Measurements from ENCODE around the gene SH3GL3.

Gene SH3GL3, protein sequence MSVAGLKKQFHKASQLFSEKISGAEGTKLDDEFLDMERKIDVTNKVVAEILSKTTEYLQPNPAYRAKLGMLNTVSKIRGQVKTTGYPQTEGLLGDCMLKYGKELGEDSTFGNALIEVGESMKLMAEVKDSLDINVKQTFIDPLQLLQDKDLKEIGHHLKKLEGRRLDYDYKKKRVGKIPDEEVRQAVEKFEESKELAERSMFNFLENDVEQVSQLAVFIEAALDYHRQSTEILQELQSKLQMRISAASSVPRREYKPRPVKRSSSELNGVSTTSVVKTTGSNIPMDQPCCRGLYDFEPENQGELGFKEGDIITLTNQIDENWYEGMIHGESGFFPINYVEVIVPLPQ

DNA sequence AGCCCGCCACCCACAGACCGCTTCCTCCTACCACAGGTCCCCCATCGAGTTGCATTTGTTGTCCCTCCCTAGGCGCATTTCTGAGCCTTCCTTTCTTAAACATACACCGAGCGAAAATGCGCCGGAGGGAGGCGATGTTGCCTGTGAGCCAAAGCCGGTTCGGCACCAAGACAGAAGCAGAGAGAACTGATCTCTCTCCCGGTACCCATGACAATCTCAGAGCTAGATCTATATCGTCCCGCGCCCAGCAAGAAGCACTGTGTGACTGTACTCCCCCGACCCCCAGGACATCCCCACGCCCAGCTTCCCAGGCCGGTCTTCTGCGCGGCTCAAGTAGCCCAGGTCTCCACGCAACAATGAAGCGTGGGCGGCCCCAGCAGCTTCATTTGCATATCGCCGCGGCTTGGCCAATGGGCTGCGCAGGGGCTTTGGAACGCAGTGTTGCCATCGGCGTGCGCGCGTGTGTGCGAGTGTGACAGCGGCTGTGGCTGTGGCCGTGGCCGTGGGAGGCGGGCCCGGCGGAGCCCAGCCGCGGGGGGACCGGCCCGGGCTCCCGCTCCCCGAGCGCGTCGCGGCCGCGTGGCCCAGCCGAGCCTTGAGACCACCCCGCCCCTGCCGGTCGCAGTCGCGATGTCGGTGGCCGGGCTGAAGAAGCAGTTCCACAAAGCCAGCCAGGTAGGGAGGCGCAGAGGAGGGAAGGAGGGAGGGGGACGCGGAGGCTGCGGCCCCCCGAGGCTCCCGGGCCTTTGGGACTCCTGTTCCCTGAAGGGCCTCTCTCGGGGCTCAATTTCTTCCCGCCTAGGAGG, at the start of gene SH3GL3:
TSS of gene SH3GL3 (plus strand) at position 438 of the 806 bp plus-strand sequence. CDS start at position 631, 193 bp downstream.
- DNase-seq (ENCODE audit: low read depth): peak; percentile 32

DNA sequence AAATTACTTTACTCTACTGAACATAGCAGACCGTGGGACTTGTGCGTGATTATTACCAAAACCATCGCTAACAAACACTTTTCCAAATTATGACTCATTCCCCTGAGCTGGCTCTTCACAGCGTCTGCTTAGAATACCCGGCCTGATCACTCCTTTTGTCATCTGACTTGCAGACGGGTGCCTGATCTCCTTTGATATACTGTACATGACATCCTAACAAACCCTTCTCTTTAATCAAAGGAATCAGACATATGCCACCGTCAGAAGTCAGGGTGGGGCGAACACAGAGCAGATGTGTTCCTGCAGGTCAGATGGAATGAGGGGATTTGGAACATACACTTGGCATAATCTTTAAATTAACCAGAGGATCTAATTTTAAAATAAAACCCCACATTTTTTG, 48.5 kb upstream of the SH3GL3 start:
- DNase-seq (ENCODE audit: low read depth): no peak

DNA sequence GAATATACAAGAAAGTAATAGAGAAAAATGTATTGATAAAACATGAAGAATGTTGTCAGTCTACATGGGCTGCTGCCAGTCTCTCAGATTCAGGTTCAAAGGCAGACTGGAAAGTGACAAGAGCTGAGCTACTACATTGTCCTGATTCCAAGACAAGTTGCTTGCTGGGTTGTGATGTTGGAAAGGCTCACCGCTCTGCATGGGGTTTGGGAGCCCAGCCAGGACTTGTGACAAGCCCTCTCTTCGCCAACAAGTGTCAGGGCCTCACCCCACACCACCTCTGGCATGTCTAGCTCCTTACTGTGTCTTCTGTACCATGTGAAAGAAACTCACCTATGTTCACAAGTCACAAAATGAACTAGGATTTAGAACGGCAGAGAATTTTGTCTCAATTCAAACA, 43.0 kb upstream of the SH3GL3 start:
- DNase-seq (ENCODE audit: low read depth): no peak

DNA sequence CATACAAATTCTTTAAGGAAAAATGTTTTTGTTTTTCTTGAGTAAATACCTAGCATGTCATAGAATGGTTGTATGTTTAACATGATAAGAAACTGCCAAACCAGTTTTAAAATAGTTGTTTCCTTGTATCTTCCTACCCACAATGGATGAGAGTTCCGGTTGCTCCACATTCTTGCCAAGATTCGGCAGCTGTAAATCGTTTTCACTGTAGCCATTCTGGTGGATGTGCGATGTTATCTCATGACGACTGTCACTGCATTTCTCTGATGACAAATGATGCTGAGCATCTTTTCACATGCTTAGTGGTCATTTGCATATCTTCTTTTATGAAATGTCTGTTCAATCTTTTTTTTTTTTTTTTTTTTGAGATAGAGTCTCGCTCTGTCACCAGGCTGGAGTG, 36.6 kb upstream of the SH3GL3 start:
- DNase-seq (ENCODE audit: low read depth): no peak

DNA sequence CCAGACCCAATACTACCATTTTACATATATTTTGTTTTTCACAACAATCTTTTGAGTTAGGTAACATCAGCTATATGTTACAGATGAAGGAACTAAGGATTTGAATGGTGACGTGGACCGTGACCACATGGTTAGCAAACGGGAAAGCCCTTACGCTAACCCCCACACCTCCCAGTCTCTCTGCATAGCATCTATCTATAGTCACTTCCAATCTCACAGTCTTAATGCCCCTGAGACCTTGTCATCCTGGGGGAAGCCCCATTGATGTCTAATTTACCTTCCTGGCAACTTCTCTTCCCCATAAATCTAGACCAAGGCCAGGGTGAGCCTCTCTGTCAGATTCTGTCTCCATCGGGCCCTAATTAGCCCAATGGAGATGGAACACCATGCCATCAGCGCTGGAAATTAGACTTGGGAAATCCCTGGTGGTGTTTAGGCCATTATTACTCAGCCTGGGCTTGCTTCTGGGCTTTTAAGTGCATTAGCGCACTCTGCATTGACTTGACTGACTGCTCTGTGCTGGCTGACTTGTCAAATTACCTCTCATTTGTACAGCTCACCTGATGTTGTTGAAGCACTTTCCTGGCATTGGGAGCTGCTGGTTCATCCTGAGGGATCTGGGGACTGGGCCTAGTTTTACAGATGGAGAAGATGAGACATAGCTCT, 34.0 kb upstream of the SH3GL3 start:
- no peak for DNase-seq (ENCODE audit: low read depth)

DNA sequence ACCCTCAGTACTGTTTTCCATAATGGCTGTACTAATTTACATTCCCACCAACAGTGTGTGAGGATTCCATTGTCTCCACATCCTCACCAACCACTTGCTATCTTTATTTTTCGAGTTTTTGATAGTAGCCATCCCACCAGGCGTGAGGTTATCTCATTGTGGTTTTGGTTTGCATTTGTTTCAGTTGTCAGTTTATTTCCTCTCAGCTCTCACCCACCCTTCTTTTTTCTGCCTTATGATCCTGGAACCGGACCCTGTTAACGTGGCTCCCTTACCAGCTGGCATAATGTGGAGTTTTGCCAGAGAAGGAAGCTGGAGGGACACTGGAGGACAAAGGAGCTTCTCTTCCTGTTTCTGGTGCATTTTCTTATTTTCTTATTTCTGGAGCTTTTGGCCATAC, 25.1 kb upstream of the SH3GL3 start:
- DNase-seq (ENCODE audit: low read depth): no peak

DNA sequence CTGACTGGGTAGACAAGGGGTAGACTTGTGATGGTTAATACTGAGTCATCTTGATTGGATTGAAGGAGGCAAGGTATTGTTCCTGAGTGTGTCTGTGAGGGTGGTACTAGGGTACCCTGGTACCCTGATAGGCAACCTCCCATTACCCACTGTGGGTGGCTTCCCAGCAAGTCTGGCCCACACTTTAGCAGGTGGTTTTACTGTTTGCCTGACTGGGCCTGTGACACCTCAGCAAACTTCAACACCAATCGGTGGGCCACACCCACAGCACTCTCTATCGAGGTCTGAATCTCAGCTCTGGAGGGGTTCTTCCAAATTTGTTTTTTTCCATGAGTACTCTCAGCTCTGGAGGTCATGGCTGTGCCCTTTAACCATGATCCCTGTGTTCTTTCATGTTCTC, 24.6 kb upstream of the SH3GL3 start:
- DNase-seq (ENCODE audit: low read depth): no peak

DNA sequence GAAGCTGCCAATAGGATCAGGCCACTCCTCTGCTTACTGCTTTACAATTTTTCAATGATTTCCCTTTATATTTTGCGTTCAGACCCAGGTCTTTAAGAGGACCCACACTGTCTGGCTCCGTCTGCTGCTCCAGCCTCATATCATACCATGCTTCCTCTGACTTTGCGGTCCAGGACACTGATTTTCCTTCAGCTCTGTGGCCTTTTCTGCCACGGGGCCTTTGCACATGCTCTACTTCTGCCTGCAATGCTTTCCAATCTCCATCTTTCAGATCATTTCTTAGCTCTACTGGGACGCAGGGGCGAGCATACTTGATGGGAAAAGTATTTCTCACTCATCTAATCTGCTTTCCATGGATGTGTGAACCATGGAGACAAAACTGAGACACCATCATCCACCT, 23.0 kb upstream of the SH3GL3 start:
- no peak for DNase-seq (ENCODE audit: low read depth)

DNA sequence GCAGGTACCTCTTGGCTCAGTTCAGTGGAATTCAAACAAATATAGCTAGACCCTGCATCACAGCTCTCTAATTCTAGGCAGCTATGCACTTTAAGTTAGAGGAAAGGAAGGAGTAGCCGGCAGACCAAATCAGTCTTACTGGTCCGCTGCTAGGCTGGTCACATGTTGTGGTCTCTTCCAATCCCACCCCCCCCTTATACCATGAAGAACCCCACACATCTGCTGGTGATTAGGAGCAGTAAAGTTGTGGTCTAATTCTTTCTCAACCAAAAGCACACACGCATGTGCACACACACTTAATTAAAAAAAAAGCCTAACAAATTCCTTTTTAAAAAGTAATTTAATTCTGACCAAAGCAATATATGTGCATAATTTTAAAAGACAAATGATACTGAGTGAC, 16.7 kb upstream of the SH3GL3 start:
- DNase-seq (ENCODE audit: low read depth): no peak

DNA sequence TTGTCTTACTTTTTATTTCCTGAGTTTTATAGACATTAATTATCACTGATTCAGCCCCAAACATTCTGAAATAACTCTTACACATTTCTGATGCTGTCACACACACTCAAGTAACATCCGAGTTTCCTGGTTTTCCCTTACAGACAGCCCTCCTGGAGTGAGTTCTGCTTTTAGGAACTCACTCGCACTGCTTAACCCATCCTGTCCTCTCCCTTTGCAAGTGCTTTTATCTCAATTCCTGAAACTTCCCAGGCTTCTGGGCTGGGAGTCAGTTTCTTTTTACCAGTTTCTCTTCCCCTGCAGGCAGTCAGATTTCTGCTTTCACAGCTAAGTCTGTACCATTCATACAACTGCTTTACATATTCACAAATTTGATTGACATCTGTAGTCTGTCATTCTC, 15.6 kb upstream of the SH3GL3 start:
- no peak for DNase-seq (ENCODE audit: low read depth)

DNA sequence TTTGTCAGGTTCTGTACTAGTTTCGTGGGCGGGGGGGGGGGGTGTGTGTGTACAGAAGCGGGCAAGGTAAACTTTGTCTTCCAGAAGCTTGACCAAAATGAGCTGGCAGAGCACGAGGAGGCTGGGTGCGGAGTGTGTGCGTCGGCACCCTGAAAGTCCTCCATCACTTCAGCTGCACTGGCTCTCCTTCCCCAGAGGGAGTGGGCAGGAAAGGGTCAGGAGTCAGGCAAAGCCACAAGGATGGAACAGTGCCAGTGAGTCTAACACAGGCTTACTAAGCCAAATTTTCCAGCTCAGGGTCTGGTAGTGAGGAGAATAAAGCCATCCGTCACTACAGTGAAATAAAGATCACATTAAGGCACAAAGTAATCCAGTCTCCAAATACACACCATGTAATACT, 11.9 kb upstream of the SH3GL3 start:
- no peak for DNase-seq (ENCODE audit: low read depth)

DNA sequence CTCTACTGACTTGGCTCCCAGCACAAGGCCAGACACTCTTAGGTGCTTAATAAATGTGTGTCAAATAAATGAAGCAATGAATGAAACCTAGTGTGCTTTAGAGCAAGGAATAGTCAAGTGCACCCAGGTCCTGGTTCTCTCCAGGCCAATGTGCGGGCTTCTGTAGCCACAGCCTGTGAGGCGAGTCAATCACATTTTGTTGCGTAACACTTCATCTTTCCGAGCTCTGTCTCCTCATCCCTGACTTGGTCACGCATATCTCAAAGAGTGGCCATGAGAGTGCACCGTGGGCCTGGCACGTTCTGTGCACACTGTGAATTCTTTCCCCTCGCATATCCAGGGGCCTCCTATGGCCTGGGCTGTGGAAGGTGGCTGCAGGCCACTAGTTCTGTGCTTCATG, 11.4 kb upstream of the SH3GL3 start:
- DNase-seq (ENCODE audit: low read depth): no peak

DNA sequence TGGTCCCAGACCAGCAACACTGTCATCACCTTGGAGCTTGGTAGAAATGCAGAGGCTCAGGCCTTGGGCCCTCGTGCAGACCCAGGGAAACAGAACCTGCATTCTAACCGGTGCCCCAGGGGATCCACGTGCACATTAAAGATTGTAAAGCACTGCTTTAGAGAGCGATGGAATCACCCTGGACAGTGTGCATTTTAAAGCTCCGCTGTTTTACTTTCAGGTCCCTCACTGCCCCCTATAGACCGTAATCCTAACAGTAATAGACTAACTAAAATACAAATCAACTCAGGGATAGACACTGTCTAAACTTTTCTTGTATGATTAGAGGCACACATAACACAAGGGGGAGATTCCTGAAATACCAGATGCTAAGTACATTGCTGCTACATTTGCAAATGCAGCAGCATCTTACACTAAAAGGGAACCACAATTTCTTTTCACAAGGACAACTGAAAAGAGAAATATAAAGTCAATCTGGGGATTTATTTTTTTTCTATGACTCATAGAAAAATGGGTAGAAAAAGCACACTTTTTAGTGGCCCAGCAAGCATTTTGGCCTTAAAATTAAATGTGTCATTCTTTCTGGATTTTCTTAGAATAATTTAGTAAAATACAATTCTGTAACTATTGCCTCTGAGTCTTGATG, 10.5 kb upstream of the SH3GL3 start:
- no peak for DNase-seq (ENCODE audit: low read depth)

DNA sequence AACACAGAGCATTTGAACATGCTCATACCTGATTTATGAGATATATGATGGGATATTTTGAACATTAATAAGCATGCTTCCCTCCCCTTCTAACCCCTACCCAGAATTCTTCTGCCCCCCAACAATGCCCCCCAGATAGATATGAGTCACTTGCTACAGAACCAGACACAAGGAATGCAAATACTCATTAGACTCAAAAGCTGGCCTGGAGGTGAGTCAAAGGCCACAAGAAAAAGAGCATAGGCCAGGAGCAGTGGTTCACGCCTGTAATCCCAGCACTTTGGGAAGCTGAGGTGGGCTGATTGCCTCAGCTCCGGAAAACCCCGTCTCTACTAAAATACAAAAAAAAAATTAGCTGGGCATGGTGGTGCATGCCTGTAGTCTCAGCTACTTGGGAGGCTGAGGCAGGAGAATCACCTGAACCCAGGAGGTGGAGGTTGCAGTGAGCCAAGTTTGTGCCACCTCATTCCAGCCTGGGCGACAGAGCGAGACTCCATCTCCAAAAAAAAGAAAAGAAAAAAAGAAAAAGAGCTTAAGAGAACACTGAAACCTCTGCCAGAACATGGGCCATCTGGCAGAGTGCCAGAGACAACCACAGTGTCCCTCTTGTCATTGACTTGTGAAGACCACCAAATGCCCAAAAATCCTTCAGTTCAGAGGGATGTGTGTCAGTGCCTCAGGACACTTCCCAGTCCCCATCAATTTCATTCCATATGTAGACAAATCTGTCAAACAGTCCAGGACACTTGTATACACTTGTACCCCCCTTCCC, 3.9 kb upstream of the SH3GL3 start:
- DNase-seq (ENCODE audit: low read depth): no peak

DNA sequence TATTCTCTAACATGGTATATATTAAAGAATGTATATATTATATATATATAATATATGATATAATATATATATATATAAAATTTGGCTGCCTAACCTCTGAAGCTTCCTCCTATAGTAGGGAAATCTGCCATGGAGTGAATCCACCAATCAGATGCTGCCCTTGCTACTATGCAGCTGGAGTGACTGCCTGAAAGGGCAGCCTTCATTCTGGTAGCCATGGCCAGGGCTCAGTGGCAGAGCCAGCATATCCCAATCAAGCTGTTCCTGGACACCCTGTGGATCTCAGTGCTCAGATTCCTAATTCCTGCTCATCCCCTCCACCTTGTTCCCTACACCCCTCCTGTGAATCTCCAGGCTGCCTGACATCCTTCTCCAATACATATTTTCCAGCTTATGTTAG, 2.2 kb upstream of the SH3GL3 start:
- no peak for DNase-seq (ENCODE audit: low read depth)

DNA sequence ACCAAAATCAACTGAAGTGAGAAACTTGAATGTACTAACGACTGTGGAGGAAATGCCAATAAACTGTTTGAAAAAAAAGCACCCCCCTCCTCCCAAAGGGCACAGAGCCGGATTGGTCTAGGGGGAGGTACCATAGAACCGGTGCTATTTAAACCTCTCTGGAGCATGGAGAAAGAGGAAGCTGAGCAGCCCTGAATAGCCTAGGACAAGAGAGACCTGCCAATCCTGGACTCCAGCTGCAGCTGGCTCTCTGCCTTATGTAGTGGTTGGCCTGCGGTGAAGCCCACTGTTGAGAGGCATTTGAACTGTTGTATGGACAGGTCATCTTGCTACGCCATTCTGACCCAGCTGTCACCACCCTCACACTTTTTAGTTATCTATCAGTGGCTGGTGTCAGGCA, 1.5 kb upstream of the SH3GL3 start:
- DNase-seq (ENCODE audit: low read depth): no peak

DNA sequence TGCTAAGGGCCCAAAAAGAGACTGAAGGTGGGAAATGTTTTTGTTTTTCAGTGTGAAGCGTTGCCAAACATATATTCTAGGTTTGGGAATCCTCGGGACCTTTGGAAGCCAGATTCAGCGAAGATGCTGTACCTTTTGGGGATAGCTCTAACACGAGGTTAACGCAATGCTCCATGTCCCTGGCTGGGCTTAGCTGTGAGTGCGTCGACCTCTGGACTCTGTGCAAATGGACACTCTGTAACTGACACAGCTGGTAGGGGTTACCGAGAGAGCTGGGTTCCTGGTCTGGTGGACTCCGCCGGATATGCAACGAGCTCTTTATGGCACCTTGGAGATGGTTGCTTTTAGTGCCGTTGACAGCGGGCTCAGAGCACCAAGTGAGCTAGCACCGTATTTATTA, 724 bp upstream of the SH3GL3 start:
- DNase-seq (ENCODE audit: low read depth): no peak

DNA sequence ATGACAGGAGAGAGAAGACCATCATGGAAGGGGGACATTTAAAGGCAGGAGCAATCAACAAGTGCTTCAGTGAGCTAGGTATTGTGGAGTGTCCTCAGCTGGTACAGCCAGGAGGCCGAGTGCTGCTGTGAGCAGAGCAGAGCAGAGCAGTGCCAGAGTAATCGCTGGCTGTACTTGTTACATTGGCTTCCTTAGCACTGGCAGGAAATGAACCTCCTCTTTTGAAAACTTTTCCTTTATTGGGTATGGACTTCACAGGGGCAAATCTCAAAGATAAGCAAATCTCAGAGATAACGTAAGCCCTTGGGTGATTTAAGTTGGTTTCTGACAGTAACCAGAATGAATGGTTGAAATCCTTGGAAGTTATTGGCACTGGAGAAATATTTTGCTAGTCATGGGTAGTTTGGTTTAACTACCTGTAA, 2.1 kb downstream of the SH3GL3 start:
- no peak for DNase-seq (ENCODE audit: low read depth)

DNA sequence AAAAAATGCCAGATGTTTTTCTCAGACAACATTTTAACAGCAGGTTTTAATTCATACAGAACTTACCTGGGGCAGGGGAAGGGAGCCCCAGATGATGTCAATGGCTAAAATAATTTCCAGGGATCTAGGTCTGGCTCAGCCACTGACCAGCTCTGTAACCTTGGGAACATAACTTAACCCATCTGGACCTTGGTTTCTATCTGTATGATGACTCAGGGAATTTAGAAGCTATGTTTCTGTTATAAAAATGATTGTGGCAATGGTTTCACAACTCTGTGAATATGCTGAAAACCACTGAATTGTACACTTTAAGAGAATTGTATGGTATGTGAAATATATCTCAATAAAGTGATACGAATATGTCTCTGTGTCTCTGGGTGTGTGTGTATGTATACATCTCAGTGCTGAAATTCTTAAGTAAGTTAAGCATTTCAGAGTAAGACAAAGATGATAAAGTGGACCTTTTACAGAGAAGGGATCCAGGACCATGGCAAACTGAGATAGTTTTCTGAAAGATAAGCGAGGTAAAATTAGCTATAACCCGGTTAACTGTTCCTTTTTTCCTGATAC, 2.9 kb downstream of the SH3GL3 start:
- DNase-seq (ENCODE audit: low read depth): no peak

DNA sequence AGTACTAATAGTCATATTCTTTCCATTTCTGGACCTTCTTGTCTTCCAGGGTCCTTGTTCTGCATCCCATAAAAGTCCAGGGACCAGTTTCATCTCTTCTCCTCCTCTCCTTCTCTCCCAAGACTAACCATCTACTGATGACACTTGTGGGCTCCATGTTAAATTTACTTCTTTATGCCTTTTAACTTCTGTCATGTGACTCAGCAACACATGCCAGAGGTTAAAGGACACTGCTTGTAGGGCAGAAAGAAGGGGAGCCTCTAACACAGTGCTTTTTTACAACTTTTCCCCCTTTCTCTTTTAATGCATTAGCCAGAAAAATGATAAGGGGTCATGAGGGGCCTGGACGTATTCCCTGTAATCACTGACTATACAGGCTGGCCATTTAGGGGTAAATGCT, 10.0 kb downstream of the SH3GL3 start:
- DNase-seq (ENCODE audit: low read depth): no peak

DNA sequence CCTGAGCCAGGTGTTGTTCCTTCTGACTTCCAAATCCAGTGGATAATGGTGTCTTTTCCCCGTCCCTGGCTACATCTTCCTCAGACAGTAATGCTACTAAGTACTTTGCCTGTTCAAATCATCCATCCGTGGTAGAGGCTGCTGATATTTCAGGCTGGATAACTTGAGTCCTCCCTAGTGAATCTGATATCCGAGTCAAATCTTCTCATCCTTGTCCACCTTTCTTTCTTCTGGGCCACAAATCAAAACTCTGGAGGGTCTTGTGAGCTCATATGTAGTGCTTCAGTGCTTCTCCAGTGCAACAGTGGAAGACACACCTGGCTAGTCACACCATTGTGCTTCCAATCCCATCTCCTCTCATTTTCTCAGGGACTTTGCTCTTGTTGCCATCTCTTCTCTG, 11.2 kb downstream of the SH3GL3 start:
- no peak for DNase-seq (ENCODE audit: low read depth)

Data from stimulated activated CD4-positive, alpha-beta T cell treated with anti-CD3 and anti-CD28 coated beads, Interleukin-2, amount 100 ng/mL, for 4 hours (primary cell).